Breast epithelium (tissue), 3 donors: Measurements from ENCODE around the gene MAP3K15.

Experiments used
- CTCF ChIP-seq, 3 donors: fragments of 450-650 bp; IDR thresholded peaks; one replicate each; pipeline ENCODE4 v1.5.1; 2016 to 2017; ENCODE audit warnings: antibody characterized with exemption in 3 of 3, mild to moderate bottlenecking in 3 of 3, moderate library complexity in 3 of 3
- POLR2A ChIP-seq: fragments of 450-650 bp; IDR thresholded peaks from one replicate; pipeline ENCODE4 v1.6.1; 2016; ENCODE audit warnings: antibody characterized with exemption, mild to moderate bottlenecking, moderate library complexity
- POLR2AphosphoS5 ChIP-seq, 3 donors: sonication (generic); formaldehyde crosslinking; IDR thresholded peaks; one replicate each; pipeline ENCODE4 v1.6.1; 2017; ENCODE audit warnings: antibody characterized with exemption in 3 of 3

DNA sequence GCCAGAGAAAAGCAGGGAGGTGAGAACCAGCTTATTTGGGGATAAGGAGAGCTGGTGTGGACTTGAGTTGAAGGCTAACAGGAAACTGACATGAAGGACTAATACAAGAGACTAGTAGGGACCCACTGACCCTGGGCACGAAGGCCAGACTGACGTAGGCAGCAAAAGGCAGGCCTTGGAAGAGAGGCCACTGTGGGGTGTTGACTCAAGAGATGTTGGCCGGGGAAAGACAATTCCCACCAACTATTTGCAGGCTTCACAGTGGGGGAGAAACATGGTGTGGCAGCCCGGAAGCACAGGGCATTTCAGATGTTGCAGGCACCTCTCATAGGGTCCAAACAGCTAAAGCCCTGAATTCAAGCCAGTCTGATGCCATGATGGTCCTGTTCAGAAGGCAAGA, 24.4 kb upstream of the MAP3K15 start:
- no peak for TF ChIP-seq CTCF (IDR thresholded peaks at IDR 0.05)
- no peak for TF ChIP-seq POLR2A
- TF ChIP-seq POLR2AphosphoS5 (IDR thresholded peaks at IDR 0.05): no peak
